H1 (cell line): ENCODE results near the gene TADA1. TPM values are rescaled to one million over a fixed set of nuclear protein-coding genes. Genes with fewer than 3 reads are reported as not detected.

Experiments
- POLR2AphosphoS5 ChIP-seq: IDR thresholded peaks from 2 replicates; pipeline ENCODE4 v1.6.1; 2011; ENCODE audit warnings: low read depth, low read length
- RBBP5 ChIP-seq: IDR thresholded peaks from 2 replicates; pipeline ENCODE4 v1.7.1; 2012; ENCODE audit warnings: low read depth, mild to moderate bottlenecking, inconsistent platforms, low read length, moderate library complexity, borderline replicate concordance
- TEAD4 ChIP-seq: IDR thresholded peaks from 2 replicates; pipeline ENCODE4 v1.6.1; 2012; ENCODE audit warnings: low read depth, low read length, inconsistent platforms, mixed read lengths
- polyA plus RNA-seq, 7 experiments: library from polyadenylated mRNA; depleted of rRNA in 3 of 7; stranded (reverse) in 5 of 7; unstranded in 2 of 7; fragments of >200 nt in 5 of 7; fragments of 200-250 nt in 2 of 7; gene quantifications; 1 replicate in 5 of 7; 2 replicates in 1 of 7; 4 replicates in 1 of 7; pipeline versions ENCODE4 v1.2.1 to v1.2.3, GENCODE V29; 2011 to 2013; ENCODE audit warnings: missing spikeins in 2 of 7, mixed read lengths in 2 of 7
- total RNA-seq: library from RNA; stranded (reverse); fragmentation: NEBNext Ultra II Directional; extraction: Animal tissue kit (Norgen Biotek cat#: 25700); gene quantifications from 2 replicates; pipeline ENCODE4 v1.2.1, GENCODE V29; 2021
- TF ChIP-seq, protein P1 (sequence below): fragments of 300-600 bp; sonication (generic); IDR thresholded peaks from 2 replicates; pipeline ENCODE4 v1.7.1; 2012; ENCODE audit warnings: low read length, moderate library complexity, mild to moderate bottlenecking, inconsistent platforms; ENCODE audit not compliant: insufficient replicate concordance

TADA1 gene
- total and polyA plus RNA-seq, 2 of the 8 experiments (the other 6 are each of a cell fraction or from before 2014, with no cell fraction given): 21.1 to 23.6 TPM

- TF ChIP-seq, protein P1, sequence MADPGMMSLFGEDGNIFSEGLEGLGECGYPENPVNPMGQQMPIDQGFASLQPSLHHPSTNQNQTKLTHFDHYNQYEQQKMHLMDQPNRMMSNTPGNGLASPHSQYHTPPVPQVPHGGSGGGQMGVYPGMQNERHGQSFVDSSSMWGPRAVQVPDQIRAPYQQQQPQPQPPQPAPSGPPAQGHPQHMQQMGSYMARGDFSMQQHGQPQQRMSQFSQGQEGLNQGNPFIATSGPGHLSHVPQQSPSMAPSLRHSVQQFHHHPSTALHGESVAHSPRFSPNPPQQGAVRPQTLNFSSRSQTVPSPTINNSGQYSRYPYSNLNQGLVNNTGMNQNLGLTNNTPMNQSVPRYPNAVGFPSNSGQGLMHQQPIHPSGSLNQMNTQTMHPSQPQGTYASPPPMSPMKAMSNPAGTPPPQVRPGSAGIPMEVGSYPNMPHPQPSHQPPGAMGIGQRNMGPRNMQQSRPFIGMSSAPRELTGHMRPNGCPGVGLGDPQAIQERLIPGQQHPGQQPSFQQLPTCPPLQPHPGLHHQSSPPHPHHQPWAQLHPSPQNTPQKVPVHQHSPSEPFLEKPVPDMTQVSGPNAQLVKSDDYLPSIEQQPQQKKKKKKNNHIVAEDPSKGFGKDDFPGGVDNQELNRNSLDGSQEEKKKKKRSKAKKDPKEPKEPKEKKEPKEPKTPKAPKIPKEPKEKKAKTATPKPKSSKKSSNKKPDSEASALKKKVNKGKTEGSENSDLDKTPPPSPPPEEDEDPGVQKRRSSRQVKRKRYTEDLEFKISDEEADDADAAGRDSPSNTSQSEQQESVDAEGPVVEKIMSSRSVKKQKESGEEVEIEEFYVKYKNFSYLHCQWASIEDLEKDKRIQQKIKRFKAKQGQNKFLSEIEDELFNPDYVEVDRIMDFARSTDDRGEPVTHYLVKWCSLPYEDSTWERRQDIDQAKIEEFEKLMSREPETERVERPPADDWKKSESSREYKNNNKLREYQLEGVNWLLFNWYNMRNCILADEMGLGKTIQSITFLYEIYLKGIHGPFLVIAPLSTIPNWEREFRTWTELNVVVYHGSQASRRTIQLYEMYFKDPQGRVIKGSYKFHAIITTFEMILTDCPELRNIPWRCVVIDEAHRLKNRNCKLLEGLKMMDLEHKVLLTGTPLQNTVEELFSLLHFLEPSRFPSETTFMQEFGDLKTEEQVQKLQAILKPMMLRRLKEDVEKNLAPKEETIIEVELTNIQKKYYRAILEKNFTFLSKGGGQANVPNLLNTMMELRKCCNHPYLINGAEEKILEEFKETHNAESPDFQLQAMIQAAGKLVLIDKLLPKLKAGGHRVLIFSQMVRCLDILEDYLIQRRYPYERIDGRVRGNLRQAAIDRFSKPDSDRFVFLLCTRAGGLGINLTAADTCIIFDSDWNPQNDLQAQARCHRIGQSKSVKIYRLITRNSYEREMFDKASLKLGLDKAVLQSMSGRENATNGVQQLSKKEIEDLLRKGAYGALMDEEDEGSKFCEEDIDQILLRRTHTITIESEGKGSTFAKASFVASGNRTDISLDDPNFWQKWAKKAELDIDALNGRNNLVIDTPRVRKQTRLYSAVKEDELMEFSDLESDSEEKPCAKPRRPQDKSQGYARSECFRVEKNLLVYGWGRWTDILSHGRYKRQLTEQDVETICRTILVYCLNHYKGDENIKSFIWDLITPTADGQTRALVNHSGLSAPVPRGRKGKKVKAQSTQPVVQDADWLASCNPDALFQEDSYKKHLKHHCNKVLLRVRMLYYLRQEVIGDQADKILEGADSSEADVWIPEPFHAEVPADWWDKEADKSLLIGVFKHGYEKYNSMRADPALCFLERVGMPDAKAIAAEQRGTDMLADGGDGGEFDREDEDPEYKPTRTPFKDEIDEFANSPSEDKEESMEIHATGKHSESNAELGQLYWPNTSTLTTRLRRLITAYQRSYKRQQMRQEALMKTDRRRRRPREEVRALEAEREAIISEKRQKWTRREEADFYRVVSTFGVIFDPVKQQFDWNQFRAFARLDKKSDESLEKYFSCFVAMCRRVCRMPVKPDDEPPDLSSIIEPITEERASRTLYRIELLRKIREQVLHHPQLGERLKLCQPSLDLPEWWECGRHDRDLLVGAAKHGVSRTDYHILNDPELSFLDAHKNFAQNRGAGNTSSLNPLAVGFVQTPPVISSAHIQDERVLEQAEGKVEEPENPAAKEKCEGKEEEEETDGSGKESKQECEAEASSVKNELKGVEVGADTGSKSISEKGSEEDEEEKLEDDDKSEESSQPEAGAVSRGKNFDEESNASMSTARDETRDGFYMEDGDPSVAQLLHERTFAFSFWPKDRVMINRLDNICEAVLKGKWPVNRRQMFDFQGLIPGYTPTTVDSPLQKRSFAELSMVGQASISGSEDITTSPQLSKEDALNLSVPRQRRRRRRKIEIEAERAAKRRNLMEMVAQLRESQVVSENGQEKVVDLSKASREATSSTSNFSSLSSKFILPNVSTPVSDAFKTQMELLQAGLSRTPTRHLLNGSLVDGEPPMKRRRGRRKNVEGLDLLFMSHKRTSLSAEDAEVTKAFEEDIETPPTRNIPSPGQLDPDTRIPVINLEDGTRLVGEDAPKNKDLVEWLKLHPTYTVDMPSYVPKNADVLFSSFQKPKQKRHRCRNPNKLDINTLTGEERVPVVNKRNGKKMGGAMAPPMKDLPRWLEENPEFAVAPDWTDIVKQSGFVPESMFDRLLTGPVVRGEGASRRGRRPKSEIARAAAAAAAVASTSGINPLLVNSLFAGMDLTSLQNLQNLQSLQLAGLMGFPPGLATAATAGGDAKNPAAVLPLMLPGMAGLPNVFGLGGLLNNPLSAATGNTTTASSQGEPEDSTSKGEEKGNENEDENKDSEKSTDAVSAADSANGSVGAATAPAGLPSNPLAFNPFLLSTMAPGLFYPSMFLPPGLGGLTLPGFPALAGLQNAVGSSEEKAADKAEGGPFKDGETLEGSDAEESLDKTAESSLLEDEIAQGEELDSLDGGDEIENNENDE: no peak
- no peak for TF ChIP-seq RBBP5
- TF ChIP-seq POLR2AphosphoS5: no peak
- no peak for TF ChIP-seq TEAD4
- TF ChIP-seq, all 59 proteins: peak for 0
Measured at GRCh38 chr1:166840309-166841274, 35.5 kb downstream of the TADA1 start (continued).
